Lung (tissue), 12 donors: Measurements from ENCODE around the gene NACC1. TPM values are rescaled to one million over a fixed set of nuclear protein-coding genes. Genes with fewer than 3 reads are reported as not detected.

ENCODE experiments used
- ATAC-seq: fragments of 200-7000 bp; cut with Tn5 transposase; one replicate; pipeline ENCODE4 v1.9.1; 2020; ENCODE audit warnings: moderate number of reproducible peaks; ENCODE audit not compliant: insufficient read depth, low FRiP score
- DNase-seq, 3 donors: peaks; one replicate each; pipeline ENCODE4 v3.0.0-alpha.2; 2013 to 2017
- H3K27ac ChIP-seq, 2 donors: one replicate each; pipeline ENCODE4 v1.5.1; 2013; ENCODE audit warnings: mild to moderate bottlenecking in 2 of 2, moderate library complexity in 2 of 2, control low read depth in 1 of 2, inconsistent platforms in 1 of 2, low read depth in 1 of 2, low read length in 1 of 2
- H3K27me3 ChIP-seq, 3 donors: one replicate each; pipeline ENCODE4 v1.5.1; 2013; ENCODE audit warnings: low read length in 2 of 3; ENCODE audit not compliant: control insufficient read depth in 3 of 3, insufficient read depth in 3 of 3
- H3K36me3 ChIP-seq, 4 donors: one replicate each; pipeline ENCODE4 v1.5.1; 2013; ENCODE audit warnings: low read length in 4 of 4, mild to moderate bottlenecking in 1 of 4, moderate library complexity in 1 of 4; ENCODE audit not compliant: control insufficient read depth in 4 of 4, insufficient read depth in 4 of 4
- H3K4me1 ChIP-seq, 5 donors: one replicate each; pipeline ENCODE4 v1.5.1; 2013; ENCODE audit warnings: low read length in 5 of 5, mild to moderate bottlenecking in 2 of 5, moderate library complexity in 1 of 5; ENCODE audit not compliant: control insufficient read depth in 5 of 5, insufficient read depth in 5 of 5
- H3K4me3 ChIP-seq: one replicate; pipeline ENCODE4 v1.5.1; 2013; ENCODE audit warnings: mild to moderate bottlenecking, control low read depth, moderate library complexity
- H3K9ac ChIP-seq, 2 donors: one replicate each; pipeline ENCODE4 v1.5.1; 2013; ENCODE audit warnings: low read length in 2 of 2, control low read depth in 1 of 2; ENCODE audit not compliant: insufficient read depth in 1 of 2
- H3K9me3 ChIP-seq, 4 donors: one replicate each; pipeline ENCODE4 v1.5.1; 2013; ENCODE audit warnings: low read length in 3 of 4, mild to moderate bottlenecking in 1 of 4, moderate library complexity in 1 of 4; ENCODE audit not compliant: control insufficient read depth in 4 of 4, insufficient read depth in 3 of 4
- CTCF ChIP-seq: IDR thresholded peaks from 2 replicates; pipeline ENCODE4 v1.5.1; 2012; ENCODE audit warnings: mild to moderate bottlenecking; ENCODE audit errors: control extremely low read depth, extremely low read depth
- WGBS, 2 donors: extraction: QIAGEN DNeasy Blood & Tissue Kit; methylation state at CpG; one replicate each; pipeline ENCODE4 v1.1.7; 2013; 5-methylcytosine and 5-hydroxymethylcytosine counted together
- polyA plus RNA-seq, 2 donors: library from polyadenylated mRNA; stranded (reverse); fragments of 200-250 nt; gene quantifications; one replicate each; pipeline ENCODE4 v1.2.1, GENCODE V29; 2013
- total RNA-seq, 2 donors: library from RNA; depleted of rRNA in 1 of 2; stranded (reverse); fragments of >200 nt in 1 of 2; gene quantifications; one replicate each; pipeline ENCODE4 v1.2.1, GENCODE V29; 2014 to 2021
- donor health status: control.
- donor health status: control.
- donor health status: Bipolar disorder and iron deficiency.
- donor health status: healthy.
- donor health status: DM: yes; HTN: yes; CAD: no.

Gene NACC1
- total and polyA plus RNA-seq, 4 donors = 18.4 to 94.8 (median 58.2) TPM

GRCh38 chr19:13090511-13091231 lies 27.4 kb upstream of the NACC1 start:
- Histone ChIP-seq H3K36me3 (peaks cover 3 to 26% (median 10%) of the 10 kb centered on the region in 4 donors), H3K9me3 (no peaks in the 10 kb centered on the region), H3K4me1 (peaks cover 0 to 50% (median 13%) of the 10 kb centered on the region in 5 donors), H3K27me3 (no peaks in the 10 kb centered on the region), H3K9ac (peak overlapping the region in 1 of 2 donors; percentile 65), H3K4me3 (no peak overlapping the region), H3K27ac (peak overlapping the region in 1 of 2 donors; percentile 65)
- no peak for DNase-seq
- no peak for TF ChIP-seq CTCF
- WGBS, 2 donors = 79 to 84% methylated on average over 10 of the region's 10 CpGs
- no peak for ATAC-seq

- no peak for ATAC-seq
Observed at GRCh38 chr19:13091400-13092157, 26.5 kb upstream of the NACC1 start.

GRCh38 chr19:13092158-13092543 lies 25.9 kb upstream of the NACC1 start:
- no peak for ATAC-seq
- Histone ChIP-seq H3K27me3 (no peaks in the 10 kb centered on the region), H3K27ac (peak overlapping the region; percentile 47 to 78), H3K36me3 (peaks cover 3 to 25% (median 6%) of the 10 kb centered on the region in 4 donors), H3K9me3 (no peaks in the 10 kb centered on the region), H3K4me1 (peaks cover 0 to 49% (median 13%) of the 10 kb centered on the region in 5 donors), H3K9ac (no peak overlapping the region), H3K4me3 (no peak overlapping the region)
- TF ChIP-seq CTCF = no peak
- no peak for DNase-seq
- WGBS, 2 donors = 84 to 88% methylated on average over 2 of the region's 2 CpGs

More at GRCh38 chr19:13091400-13092157, 26.5 kb upstream of the NACC1 start:
- Histone ChIP-seq H3K4me1 (peaks cover 0 to 49% (median 13%) of the 10 kb centered on the region in 5 donors), H3K9me3 (no peaks in the 10 kb centered on the region), H3K36me3 (peaks cover 3 to 28% (median 9%) of the 10 kb centered on the region in 4 donors), H3K27ac (peak overlapping the region; percentile 47 to 78), H3K4me3 (no peak overlapping the region), H3K9ac (no peak overlapping the region), H3K27me3 (no peaks in the 10 kb centered on the region)
- no peak for TF ChIP-seq CTCF
- peak; percentile 92 to 97 (median 96) for DNase-seq
- WGBS, 2 donors = 52 to 57% methylated on average over 25 of the region's 25 CpGs
